Uterus (tissue), 4 donors: ENCODE measurements around the gene AMOTL1. TPM values are rescaled to one million over a fixed set of nuclear protein-coding genes. Genes with fewer than 3 reads are reported as not detected.

Source experiments
- DNase-seq, 2 donors: peaks; one replicate each; pipeline ENCODE4 v3.0.0-alpha.2; 2019 to 2020
- H3K27ac ChIP-seq, 2 donors: fragments of 200-600 bp; sonication (generic); 1 replicate in 1 of 2; 2 replicates in 1 of 2; pipeline ENCODE4 v1.5.1; 2016 to 2018
- H3K27me3 ChIP-seq, 2 donors: fragments of 200-600 bp; sonication (generic); one replicate each; pipeline ENCODE4 v1.5.1; 2018 to 2019; ENCODE audit warnings: control low read depth in 1 of 2
- H3K36me3 ChIP-seq, 2 donors: fragments of 200-600 bp; sonication (generic); one replicate each; pipeline ENCODE4 v1.5.1; 2019; ENCODE audit warnings: control low read depth in 1 of 2
- H3K4me1 ChIP-seq, 2 donors: fragments of 200-600 bp; sonication (generic); one replicate each; pipeline ENCODE4 v1.5.1; 2018 to 2019; ENCODE audit warnings: control low read depth in 1 of 2
- H3K4me3 ChIP-seq, 2 donors: fragments of 200-600 bp; sonication (generic); 1 replicate in 1 of 2; 2 replicates in 1 of 2; pipeline ENCODE4 v1.5.1; 2018 to 2019; ENCODE audit warnings: mild to moderate bottlenecking in 1 of 2
- H3K9me3 ChIP-seq, 2 donors: fragments of 200-600 bp; sonication (generic); one replicate each; pipeline ENCODE4 v1.5.1; 2019; ENCODE audit warnings: control low read depth in 1 of 2
- POLR2A ChIP-seq, 2 donors: fragments of 450-650 bp; IDR thresholded peaks; one replicate each; pipeline ENCODE4 v1.6.1; 2016; ENCODE audit warnings: antibody characterized with exemption in 2 of 2, mild to moderate bottlenecking in 1 of 2, moderate library complexity in 1 of 2
- intact Hi-C: fragments of 100-400 bp; cut with DNase I; formaldehyde crosslinking; loops from one replicate; pipeline ENCODE4 v1.15.1; 2023; ENCODE audit warnings: low total_unique reads
- total RNA-seq, 4 donors: library from RNA; depleted of rRNA in 3 of 4; stranded (reverse); fragments of >200 nt in 3 of 4; gene quantifications; one replicate each; pipeline versions ENCODE4 v1.1.0 to v1.2.4, GENCODE V29; 2014 to 2023
- TF ChIP-seq, protein P1 (sequence below), 4 experiments: fragments of 200-600 bp in 2 of 4; fragments of 450-650 bp in 2 of 4; sonication (generic) in 2 of 4; IDR thresholded peaks; one replicate each; pipeline ENCODE4 v1.5.1; 2016 to 2019; ENCODE audit warnings: antibody characterized with exemption in 4 of 4, mild to moderate bottlenecking in 2 of 4, moderate library complexity in 1 of 4
- donor health status: DM: yes; HTN: yes; CAD: no.

The AMOTL1 gene
- total RNA-seq, 4 donors from 2014 or later, result 20.6 to 107 (median 41.5) TPM

DNA sequence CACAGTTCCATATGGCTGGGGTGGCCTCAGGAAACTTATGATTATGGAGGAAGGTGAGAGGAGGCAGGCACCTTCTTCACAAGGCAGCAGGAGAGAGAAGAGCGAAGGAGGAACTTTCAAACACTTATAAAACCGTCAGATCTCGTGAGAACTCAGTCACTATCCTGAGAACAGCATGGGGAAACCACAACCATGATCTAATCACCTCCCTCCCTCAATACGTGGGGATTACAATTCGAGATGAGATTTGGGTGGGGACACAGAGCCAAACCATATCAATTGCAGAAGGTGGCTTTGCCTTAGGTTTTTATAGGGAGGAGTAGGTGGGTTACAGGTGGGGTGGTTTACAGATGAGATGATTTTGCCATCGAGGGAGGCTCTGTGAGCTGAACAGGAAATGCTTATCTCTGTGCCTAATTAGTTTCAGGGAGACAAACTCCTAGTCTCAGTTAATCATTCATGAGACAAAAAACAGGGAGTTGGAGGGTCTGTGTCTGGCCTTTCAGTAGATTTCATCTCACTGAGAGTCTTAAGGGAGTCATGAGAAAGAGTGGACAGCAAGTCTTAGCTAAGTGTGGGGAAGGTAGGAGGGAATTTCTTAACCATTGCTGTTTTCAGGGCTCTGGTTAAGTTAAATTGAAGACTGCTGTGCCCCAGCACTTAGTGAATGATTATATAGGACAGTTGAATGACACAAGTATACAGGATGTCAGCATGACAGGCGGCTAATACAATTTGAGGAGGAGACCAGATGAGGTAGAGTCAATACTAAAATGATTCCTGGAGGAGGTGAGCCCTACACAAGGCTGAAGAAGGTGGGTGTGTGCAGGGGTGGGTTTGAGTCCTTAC is 157.5 kb downstream of the AMOTL1 start:
- Histone ChIP-seq H3K9me3 (no peaks in the 10 kb centered on the region), H3K36me3 (no peaks in the 10 kb centered on the region), H3K4me3 (no peak overlapping the region), H3K27ac (peak overlapping the region; percentile 83 to 94), H3K4me1 (peaks cover 8 to 13% of the 10 kb centered on the region in 2 donors), H3K27me3 (no peaks in the 10 kb centered on the region)
- no peak for DNase-seq
- intact Hi-C loops, result no loop called here
- TF ChIP-seq POLR2A (IDR thresholded peaks at IDR 0.05), result no peak
- TF ChIP-seq, protein P1, sequence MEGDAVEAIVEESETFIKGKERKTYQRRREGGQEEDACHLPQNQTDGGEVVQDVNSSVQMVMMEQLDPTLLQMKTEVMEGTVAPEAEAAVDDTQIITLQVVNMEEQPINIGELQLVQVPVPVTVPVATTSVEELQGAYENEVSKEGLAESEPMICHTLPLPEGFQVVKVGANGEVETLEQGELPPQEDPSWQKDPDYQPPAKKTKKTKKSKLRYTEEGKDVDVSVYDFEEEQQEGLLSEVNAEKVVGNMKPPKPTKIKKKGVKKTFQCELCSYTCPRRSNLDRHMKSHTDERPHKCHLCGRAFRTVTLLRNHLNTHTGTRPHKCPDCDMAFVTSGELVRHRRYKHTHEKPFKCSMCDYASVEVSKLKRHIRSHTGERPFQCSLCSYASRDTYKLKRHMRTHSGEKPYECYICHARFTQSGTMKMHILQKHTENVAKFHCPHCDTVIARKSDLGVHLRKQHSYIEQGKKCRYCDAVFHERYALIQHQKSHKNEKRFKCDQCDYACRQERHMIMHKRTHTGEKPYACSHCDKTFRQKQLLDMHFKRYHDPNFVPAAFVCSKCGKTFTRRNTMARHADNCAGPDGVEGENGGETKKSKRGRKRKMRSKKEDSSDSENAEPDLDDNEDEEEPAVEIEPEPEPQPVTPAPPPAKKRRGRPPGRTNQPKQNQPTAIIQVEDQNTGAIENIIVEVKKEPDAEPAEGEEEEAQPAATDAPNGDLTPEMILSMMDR (IDR thresholded peaks at IDR 0.05), result no peak

GRCh38 chr11:94926271-94926625 is 158.1 kb downstream of the AMOTL1 start:
- H3K36me3 ChIP-seq, result no peaks in the 10 kb centered on the region
- H3K9me3 ChIP-seq, result no peaks in the 10 kb centered on the region
- intact Hi-C loops, result no loop called here
- no peaks in the 10 kb centered on the region for H3K27me3 ChIP-seq
- TF ChIP-seq, protein P1 (IDR thresholded peaks at IDR 0.05), result no peak
- DNase-seq, result no peak
- no peak overlapping the region for H3K4me3 ChIP-seq
- H3K27ac ChIP-seq, result peak overlapping the region; percentile 83 to 94
- H3K4me1 ChIP-seq, result peaks cover 8 to 13% of the 10 kb centered on the region in 2 donors

Other genes with a start within 250 kb of the AMOTL1 start
- 10 to 100 TPM in 2 of 4 donors, 1 to 10 TPM in 2; 2.6 to 15.2 (median 9.2) TPM for gene FUT4, start 224.4 kb upstream of the AMOTL1 start, total RNA-seq
- gene PIWIL4, start 201.0 kb upstream of the AMOTL1 start, total RNA-seq, result 1 to 10 TPM; 5.1 to 9.0 (median 6.8) TPM
- 10 to 100 TPM; 11.5 to 67.2 (median 56.9) TPM for gene CWC15, start 205.2 kb downstream of the AMOTL1 start, total RNA-seq
- 1 to 10 TPM in 1 of 4 donors, under 1 TPM in 2, not detected in 1; under 0.01 to 1.9 (median 0.70) TPM for gene KDM4D, start 205.4 kb downstream of the AMOTL1 start, total RNA-seq